Stimulated activated CD8-positive, alpha-beta memory T cell treated with anti-CD3 and anti-CD28 coated beads, Interleukin-2, amount 100 ng/mL, for 1 hour (primary cell): ENCODE measurements around the gene ABR.
"Not testable (repeated sequence)": the region's sequence is repeated elsewhere in the genome, so short reads cannot be mapped to it uniquely, and the experiment has no call there.

Experiments used
- DNase-seq, 2 donors: peaks; one replicate each; pipeline ENCODE4 v3.0.0-alpha.2; 2020; ENCODE audit warnings: low read depth in 2 of 2

ABR gene

DNA sequence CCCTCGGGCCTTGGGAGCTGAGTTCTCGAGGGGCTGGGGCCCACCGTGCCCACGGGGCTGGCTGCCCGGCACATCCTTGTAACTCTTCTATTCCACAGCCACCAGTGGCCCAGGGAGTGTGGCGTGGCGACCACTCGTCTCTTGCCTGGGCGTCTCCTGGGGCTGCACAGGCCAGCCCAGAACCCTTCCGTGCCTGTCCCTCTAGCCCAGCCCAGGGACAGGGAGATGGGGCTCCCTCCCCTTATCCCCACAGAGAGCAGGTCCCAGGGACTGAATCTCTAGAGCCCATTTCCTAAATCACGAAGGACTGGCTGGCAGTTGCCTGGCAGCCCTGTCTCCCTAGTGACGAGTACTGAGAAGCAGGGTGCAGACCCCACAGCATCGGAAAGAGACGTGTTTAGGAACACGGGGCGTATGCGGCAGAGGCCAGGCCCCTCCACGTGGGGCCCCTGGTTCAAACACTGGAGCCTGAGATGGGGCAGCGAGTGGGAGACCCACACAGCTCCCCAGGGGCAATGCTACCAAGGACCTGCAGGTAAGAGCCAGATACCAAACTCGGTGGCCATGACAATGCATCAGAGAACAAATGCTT lies 131.8 kb downstream of the ABR start:
- DNase-seq, result no peak

DNA sequence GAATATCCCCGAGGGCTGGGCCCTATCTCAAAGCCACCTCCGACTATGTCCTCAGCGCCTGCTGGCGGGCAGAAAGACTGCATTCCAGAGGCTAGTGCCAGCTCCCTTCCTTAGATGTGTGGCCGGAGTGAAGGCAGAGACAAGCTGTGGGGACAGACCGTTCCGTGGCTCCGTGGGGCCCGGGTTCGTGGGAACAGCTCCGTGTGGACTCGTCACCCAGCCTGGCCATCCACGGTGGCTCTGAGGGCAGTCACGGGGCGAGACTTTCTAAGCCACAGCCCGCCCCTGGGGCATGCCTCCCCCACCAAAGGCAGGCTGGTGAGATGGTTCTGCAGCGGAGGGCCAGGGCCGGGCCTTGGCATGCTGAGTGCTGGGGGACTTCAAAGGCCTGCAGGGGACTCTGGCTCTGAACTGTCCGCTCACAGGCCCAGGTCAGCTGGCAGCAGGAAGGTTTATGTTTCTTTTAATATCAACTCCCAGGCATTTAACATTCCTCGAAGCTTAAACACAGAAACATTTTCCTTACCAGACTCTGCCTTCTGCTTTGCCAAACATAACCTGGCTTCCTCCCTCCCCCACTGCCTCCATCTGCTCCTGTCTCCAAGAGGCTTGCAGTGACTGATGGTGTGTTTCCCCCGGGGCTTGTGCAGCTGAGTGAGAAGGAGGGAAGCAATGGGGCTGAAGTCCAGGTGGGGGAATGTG lies 132.5 kb downstream of the ABR start:
- no peak for DNase-seq

DNA sequence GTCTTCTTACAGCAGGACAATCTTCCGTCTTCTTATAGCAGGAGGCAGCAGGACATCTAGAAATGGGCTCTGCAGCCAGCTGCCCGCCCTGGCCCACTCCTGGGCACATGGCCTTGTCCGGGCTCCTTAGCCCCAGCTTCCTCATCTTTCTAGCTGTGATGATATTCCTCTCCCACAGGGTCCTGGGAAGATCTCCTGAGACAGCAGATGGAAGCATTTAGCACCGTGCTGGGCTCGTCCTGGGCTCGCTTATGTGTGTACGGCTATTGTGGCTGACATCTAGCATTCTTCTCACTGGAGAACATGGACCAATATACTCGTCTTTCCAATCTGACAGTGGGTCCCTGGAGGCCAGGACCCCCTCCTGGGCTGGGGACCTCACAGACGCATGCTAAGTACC lies 134.3 kb downstream of the ABR start:
- DNase-seq, result no peak

DNA sequence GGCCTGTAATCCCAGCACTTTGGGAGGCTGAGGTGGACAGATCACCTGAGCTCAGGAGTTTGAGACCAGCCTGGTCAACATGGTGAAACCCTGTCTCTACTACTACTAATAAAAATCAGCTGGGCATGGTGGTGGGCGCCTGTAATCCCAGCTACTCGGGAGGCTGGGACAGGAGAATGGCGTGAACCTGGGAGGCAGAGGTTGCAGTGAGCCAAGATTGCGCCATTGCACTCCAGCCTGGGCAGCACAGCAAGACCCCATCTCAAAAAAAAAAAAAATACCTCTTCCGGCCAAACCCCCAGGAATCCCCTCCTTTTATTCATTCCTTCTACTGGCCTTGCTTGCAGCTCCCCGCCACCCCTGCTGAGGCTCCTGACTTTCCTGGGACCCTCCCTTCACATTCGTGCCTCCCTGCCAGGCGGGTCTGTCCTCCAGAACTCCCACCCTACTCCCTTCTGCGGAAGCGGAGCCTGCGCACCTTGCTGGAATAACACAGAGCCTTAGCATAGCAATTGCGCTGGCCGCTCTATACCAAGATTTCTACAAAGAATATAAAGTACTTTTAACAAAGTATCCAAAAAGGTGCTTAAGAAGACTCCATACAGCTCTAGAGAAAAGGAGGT lies 135.3 kb downstream of the ABR start:
- DNase-seq, result not testable (repeated sequence)

DNA sequence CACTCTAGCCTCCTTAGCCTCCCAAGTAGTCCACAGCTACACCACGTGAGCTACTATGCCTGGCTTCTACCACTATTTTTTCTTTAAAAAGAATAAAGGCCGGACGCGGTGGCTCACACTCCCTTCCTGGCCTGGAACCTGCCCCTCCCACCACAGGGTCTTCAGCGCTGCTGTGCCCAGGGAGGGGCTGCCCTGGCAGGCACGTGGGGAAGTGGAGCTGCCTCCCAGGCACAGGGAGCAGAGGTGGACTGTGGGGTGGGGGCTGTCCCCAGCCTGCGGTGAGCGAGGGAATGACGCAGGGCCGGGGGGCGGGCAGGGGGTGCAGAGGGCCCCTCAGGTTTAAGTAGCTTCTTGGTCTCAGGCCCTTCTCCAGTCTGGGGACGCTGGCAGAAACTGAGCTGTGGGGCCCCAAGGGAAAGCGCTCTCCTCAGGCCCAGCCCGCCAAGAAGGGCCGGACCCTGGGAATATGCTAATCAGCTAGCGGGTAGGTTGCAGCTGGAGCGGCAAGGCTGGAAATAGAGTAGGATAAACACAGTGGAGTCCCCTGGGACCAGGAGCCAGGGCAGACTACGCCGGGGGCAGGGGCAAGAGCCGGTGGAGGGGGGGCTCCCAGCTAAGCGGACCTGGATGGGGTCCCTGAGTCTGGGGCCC lies 136.1 kb downstream of the ABR start:
- no peak for DNase-seq

DNA sequence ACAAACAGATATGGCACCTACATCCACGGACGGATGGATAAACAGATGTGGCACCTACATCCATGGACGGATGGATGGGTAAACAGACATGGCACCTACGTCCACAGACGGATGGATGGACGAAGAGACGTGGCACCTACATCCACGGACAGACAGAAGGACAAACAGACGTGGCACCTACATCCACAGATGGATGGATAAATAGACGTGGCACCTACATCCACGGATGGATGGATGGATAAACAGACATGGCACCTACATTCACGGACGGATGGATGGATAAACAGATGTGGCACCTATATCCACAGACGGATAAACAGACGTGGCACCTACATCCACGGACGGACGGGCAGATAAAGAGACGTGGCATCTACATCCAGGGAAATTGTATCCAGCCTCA lies 137.3 kb downstream of the ABR start:
- no peak for DNase-seq

DNA sequence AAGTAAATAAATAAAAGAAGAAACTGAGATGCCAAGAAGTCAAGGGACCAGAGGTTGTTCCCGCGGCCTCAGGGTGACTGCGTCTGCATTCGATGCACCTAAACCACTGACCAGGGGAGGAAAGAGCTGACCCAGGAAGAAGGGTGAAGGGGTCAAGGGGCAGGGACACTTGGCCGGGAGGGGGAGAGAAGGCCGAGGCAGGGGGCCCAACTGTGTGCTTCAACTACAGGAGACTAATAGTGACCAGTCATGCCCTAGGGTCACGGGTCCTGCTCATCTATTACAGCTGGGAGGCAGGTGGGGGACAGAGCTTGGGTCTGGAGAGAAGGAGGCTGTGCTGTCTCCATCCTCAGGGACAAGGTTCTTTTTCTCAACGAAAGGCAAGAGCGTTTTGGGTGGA lies 138.0 kb downstream of the ABR start:
- DNase-seq, result no peak

DNA sequence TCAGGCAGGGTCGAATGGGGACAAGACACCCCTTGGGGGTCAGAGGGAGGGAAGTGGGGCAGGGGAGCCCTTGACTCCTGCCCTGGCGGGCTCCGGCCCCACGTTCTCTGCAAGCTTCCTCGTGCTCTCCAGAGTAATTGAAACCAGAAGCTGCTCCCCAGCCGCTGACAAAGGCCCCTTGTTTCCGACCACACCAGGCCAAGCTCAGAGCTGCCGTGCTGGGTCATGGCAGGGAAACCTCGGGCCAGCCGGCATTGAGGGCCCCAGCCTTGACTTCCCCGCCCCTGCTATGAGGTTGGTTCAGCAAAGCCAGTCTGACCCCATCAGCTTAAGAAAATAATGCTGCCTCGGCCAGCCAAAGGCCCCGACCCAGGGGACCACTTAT lies 139.6 kb downstream of the ABR start:
- no peak for DNase-seq

DNA sequence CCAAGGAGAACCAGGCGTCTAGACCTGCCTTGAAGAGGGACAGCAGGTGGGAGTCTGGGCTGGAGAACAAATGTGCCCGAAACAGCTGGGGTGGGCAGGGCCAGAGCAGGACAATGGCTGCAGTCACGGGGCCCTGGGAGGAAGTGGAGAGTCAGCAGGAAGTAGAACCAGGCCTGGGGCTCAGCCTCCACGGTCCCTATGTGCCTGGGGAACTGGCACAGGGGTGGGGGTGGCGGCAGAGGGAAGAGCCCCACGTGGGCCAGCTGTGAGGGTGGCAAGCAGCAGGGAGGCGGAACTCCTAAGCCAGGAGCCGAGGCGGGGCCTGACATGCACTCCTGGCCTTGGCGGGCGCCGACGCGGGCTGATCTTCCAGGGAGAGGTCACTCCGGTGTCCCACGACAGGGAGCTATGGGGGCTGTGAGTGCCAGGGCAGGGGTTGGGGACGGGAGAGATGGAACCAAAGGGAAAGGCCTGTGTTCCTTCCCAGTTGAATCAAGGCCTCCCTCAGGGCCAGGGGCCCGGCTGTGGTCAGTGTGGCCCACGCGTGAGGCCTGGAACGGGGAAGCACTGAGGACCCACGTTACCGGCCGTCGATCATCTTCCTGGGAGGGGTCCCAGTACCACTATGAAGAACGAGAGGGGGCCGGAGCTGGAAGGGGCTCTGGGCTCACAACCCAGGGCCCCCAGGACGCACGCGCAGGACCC lies 140.1 kb downstream of the ABR start:
- DNase-seq, result no peak

DNA sequence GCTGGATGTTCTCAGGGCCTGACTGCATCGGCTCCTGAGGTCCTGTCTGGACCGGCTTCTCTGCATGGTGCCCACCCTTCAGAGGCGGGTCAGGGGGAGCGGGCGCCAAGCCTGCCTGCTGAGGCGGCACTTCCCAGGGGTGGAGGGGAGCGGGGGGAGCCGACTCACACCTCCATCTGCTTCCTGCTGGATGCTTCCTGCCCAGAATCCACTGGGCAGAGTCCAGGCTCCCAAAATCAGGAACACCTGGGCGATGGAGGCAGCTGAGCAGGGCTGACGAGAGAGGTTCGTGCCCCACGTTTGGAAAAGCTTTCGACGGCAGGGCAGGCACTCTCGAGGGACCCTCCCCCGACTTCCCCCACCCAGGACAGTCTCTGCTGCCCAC lies 140.7 kb downstream of the ABR start:
- no peak for DNase-seq

DNA sequence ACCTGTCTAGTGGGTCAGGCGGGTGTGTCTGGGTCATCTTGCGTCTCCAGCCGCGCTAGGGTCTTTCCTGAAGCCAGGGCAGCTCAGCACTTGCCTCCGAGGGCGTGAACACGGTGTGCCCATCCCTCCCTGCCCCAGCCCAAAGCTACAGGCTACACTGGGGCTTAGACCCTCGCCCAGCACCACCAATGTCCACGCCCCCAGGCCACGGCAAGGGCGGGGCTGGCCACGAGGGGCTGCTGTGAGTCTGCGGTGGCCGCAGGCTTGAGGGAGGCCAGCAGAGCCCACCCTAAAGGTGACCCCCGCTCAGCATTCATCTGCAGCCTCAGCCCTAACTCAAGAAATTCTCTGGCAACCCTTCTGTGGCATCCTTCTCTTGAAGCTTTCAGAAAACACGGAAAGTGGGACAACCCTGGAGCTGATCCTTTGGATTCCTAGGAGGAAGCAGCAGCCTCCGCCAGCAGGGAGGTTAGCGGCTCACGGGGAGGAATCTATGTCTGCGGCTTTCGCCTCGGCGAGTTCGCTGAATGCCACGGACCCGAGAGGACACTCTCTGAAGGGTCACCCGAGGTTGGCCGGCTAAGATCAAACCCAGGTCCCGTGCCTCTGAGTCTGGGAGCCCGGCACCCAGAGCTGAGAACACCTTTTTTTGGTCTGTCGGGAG lies 141.2 kb downstream of the ABR start:
- no peak for DNase-seq

DNA sequence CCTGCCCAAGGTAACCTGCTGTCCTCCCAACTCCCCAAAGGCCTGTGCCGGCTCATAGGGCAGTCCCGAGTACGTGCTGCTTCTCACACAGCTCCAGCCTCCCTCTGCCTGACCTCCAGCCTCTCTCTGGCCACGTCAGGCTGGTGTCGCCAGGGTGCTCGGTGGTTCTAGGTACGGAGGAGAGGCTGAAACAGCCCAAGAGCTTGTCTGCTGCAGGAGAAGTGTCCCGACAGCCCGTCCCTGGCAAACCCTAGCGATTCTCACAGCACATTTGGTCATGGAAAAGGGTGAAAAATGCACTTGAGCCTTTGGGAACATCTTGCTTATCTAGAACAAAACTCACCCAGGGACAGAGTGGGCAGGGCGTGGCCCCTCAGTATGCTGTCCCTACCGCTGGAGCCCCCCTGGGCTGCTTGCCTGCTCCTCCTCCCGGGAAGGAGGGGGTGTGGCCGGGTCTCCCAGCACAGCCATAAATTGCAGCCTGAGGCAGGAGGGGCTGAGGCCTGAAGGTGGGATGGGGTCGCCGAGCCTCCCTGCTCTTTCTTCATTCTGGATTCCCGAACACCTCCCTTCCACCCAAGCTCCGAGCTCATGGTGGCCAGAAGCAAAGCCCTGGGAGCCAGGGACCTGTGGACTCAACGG lies 142.4 kb downstream of the ABR start:
- no peak for DNase-seq

DNA sequence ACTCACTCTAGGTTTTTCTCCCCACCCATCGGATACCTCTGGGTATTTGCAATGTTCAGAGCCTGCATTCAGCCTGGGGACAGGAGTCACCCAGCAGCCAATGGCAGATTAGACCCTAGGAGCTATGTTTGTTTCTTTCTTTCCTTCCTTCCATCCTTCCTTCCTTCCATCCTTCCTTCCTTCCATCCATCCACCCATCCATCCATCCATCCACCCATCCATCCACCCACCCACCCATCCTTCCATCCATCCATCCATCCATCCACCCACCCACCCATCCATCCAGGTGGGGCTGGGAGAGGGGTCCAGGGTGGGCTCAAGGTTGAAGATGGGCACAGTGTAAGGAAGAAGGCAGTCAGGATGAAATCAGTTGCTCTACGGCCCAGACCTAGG lies 142.9 kb downstream of the ABR start:
- DNase-seq, result no peak

DNA sequence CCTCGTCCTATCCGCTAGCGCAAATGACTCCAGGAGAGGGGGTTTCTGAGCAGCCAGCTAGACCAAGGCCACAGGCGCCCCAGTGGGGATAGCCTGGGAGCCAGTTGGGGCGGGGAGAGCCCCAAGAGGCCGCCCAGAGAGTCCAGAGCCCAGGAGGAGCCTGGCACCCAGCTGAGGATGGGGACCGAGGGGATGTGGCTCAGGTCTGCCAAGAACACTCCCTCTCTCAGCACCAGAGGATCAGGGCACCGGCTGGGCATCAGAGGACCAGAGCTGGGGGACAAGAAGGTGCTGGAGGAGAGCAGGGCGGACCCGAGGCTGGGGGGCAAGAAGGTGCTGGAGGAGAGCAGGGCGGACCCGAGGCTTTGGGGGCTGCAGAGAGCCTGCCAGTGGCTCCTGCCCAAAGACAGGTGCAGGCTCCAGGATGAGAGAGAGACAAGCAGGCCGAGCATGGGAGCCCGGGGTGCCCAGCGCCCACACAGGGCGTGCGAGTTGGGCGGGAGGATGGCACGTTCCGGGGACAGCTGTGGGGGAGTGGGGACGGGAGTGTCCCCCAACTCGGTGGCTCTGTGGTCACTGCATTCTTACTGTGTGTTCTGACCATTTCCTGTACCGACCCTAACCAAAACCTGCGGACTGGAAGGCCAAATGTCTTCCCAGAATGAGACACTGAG lies 143.5 kb downstream of the ABR start:
- DNase-seq, result no peak

DNA sequence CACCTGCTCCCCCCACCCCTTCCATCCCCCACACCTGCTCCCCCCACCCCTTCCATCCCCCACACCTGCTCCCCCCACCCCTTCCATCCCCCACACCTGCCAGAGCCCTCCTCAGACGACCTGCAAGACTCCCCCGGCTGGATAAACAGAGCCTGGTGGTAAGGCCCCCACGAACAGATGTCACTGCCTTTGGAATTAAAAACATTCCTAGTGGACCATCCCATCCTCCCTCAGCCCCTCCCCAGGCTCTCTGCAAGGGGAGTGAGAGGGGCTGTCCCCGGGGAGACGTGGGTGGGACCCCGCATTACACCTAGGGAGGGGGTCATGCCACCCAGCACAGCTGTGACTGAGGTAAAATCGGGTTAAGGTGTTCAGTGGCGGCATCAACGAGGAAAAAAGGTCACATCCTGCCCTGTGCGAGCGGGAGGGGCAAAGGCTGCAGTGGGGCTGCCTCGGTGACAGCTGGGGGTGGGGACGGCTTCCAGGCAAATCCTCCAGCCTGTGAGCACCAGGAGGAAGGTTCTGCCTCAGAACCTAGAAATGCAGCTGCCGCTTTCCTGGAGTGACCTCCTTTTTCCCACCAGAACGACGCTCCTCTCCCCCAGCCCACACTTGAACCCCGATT lies 144.1 kb downstream of the ABR start:
- no peak for DNase-seq

DNA sequence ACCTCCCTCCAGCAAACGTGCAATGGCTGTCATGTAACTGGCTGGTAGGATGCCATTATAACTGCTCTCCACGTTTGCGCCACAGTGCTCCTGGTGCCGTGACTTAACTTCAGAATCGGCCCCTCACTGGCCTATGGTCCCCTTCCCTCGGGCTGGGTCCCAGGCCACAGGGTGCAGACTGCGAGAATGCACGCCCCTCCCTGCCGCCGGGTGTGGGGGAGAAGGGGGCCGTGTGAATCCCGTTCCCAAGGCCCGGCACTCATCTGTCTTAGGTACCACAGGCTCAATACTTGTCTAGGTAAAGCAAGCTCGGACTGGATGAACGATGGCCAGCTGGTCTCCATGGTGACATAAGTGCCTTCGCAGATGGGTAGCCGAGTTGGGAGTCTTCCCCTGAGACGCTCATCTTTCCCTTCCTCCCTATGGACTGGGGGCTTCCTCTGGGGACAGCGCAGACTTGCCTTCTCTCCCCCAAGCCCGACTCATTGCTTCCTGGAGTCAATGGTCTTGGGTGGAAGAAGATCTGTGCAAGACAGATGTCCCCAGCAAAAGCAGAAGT lies 145.1 kb downstream of the ABR start:
- no peak for DNase-seq

DNA sequence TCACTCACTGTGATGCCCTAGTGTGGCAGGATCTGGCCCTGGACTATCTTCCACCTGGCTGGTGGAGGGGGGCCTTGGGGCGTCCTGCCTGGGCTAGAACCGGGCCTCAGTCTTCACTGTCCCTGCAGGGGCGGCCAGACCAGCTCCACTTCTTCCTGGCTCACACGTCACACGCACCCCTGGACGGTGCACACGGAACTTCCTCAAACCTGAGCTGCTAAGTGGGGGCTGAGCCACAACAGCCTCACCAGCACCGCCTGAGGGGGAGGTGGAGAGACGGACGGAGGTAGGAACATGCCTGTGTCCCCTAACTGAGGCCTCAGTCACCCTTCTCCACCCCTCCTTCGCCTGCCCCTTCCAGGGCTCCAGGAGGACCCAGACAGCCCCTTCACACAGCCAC lies 146.3 kb downstream of the ABR start:
- no peak for DNase-seq

DNA sequence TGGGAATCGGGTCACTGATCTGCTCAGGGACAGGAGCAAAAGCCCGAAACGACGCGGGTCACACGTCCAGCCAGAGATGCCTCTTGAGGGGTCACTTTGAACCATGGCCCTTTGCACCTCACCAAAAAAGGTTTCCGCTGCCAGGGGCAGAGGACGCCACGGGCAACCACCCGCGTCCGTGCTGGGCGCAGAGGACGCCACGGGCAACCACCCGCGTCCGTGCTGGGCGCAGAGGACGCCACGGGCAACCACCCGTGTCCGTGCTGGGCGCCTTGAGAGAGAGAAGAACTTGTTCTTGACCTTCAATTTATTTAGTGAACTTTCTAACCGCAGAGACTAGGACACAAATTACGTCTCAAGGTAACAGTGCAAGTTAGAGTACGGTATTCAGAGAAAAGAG lies 147.4 kb downstream of the ABR start:
- no peak for DNase-seq

DNA sequence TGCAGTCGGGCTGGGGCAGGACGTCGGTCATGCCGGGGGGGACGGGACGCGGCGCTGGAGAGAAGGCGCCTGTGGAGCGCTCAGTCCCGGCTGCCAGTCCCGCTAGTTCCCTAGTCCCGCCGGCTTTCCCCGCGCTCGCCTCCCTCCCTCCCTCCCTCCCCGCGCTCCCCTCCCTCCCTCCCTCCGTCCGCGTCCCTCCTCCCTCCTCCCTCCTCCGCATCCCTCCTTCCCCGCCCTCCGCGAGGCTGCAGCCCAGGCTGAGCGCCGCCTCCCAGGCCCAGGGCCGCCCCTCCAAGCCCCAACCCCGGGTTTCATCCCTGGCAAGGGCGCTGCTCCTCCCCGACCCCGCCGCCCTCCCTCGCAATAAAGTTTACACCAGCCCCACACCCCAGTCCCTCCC lies 148.1 kb downstream of the ABR start:
- no peak for DNase-seq
